Vagina (tissue), 2 donors: ENCODE data around the gene PIGS. TPM values are rescaled to one million over a fixed set of nuclear protein-coding genes. Genes with fewer than 3 reads are reported as not detected.
A peak's percentile ranks its signal among the peaks of the same experiment; 100 is the strongest.

ENCODE experiments used
- DNase-seq, 2 donors: peaks; one replicate each; pipeline ENCODE4 v3.0.0-alpha.2; 2017; ENCODE audit errors: extremely low spot score in 2 of 2
- H3K27ac ChIP-seq: fragments of 200-600 bp; sonication (generic); one replicate; pipeline ENCODE4 v1.5.1; 2019
- H3K27me3 ChIP-seq: fragments of 200-600 bp; sonication (generic); one replicate; pipeline ENCODE4 v1.5.1; 2019
- H3K36me3 ChIP-seq, 2 donors: fragments of 200-600 bp; sonication (generic); one replicate each; pipeline ENCODE4 v1.5.1; 2017 to 2019
- H3K4me1 ChIP-seq: fragments of 200-600 bp; sonication (generic); one replicate; pipeline ENCODE4 v1.5.1; 2019
- H3K4me3 ChIP-seq, 2 donors: fragments of 200-600 bp; sonication (generic); 1 replicate in 1 of 2; 2 replicates in 1 of 2; pipeline ENCODE4 v1.5.1; 2016 to 2019
- H3K9me3 ChIP-seq: fragments of 200-600 bp; sonication (generic); one replicate; pipeline ENCODE4 v1.5.1; 2019
- POLR2A ChIP-seq, 2 donors: fragments of 450-650 bp; IDR thresholded peaks; one replicate each; pipeline ENCODE4 v1.6.1; 2017; ENCODE audit warnings: antibody characterized with exemption in 2 of 2, mild to moderate bottlenecking in 2 of 2, moderate library complexity in 2 of 2
- POLR2AphosphoS5 ChIP-seq, 2 donors: sonication (generic); formaldehyde crosslinking; IDR thresholded peaks; one replicate each; pipeline ENCODE4 v1.9.0; 2017; ENCODE audit warnings: antibody characterized with exemption in 2 of 2, mild to moderate bottlenecking in 2 of 2, low read depth in 1 of 2; ENCODE audit not compliant: insufficient read depth in 1 of 2
- intact Hi-C: fragments of 100-400 bp; cut with DNase I; formaldehyde crosslinking; loops from one replicate; pipeline ENCODE4 v1.15.1; 2023
- total RNA-seq: library from RNA; depleted of rRNA; stranded (reverse); fragments of >200 nt; gene quantifications from one replicate; pipeline ENCODE4 v1.2.3, GENCODE V29; 2016
- TF ChIP-seq, protein P1 (sequence below), 3 experiments: fragments of 450-650 bp in 2 of 3; fragments of 200-600 bp in 1 of 3; sonication (generic) in 1 of 3; IDR thresholded peaks; one replicate each; pipeline ENCODE4 v1.5.1; 2017 to 2019; ENCODE audit warnings: antibody characterized with exemption in 3 of 3, mild to moderate bottlenecking in 2 of 3, moderate library complexity in 2 of 3

Gene PIGS
- total RNA-seq = 22.8 TPM

DNA sequence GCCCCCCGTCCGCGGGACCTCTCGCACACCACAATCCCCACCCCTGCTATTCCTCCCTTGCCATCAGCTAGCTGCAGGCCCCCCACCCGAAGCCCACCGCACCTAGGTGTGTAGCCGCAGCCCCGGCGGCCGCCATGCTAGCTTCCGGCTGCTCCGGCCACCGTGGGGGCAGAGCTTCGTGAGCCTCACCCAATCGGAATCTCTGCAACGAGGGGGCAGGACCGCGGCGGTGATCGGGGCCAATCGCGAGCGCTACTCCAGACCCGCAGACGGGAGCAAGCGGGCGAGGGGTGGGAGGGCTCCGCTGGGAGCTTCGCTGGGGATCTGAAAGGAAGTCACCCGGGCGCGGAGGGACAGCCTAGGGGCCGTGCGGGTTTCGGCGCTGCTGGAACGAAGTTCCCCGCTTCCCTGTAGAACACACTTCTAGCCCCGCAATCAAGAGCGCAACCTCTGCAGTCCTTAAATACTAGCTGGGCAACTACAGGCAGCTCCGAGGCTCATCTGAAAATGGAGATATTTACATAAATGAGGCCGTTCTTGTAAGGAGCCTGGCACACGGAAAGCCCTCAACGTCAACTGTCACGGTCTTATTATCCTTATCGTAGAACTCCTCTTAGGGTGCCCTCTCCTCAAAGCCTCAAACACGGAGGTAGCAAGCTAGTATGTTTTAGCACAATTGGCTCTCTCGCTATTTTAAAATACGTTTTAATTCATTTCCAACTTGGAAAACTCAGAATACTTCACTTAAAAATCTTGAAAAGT is at the start of gene PIGS:
Gene PIGS (minus strand): TSS at position 164 of the 762 bp plus-strand sequence. CDS start 28 bp downstream, at position 136.
- Histone ChIP-seq H3K27me3 (no peaks in the 10 kb centered on the region), H3K36me3 (no peaks in the 10 kb centered on the region), H3K9me3 (no peaks in the 10 kb centered on the region), H3K4me3 (peak within 1 kb of the TSS; percentile 72 to 99), H3K27ac (peak within 1 kb of the TSS; percentile 90), H3K4me1 (peaks cover 25% of the 10 kb centered on the region)
- DNase-seq = peak in 1 of 2 donors; percentile 95
- intact Hi-C loops = no loop called here
- TF ChIP-seq POLR2AphosphoS5 (IDR thresholded peaks at IDR 0.05; ENCODE audit: insufficient read depth in 1 of 2, low read depth in 1 of 2) = peak; percentile 88 to 91
- peak; percentile 21 to 60 for TF ChIP-seq POLR2A (IDR thresholded peaks at IDR 0.05)
- TF ChIP-seq, protein P1, sequence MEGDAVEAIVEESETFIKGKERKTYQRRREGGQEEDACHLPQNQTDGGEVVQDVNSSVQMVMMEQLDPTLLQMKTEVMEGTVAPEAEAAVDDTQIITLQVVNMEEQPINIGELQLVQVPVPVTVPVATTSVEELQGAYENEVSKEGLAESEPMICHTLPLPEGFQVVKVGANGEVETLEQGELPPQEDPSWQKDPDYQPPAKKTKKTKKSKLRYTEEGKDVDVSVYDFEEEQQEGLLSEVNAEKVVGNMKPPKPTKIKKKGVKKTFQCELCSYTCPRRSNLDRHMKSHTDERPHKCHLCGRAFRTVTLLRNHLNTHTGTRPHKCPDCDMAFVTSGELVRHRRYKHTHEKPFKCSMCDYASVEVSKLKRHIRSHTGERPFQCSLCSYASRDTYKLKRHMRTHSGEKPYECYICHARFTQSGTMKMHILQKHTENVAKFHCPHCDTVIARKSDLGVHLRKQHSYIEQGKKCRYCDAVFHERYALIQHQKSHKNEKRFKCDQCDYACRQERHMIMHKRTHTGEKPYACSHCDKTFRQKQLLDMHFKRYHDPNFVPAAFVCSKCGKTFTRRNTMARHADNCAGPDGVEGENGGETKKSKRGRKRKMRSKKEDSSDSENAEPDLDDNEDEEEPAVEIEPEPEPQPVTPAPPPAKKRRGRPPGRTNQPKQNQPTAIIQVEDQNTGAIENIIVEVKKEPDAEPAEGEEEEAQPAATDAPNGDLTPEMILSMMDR (IDR thresholded peaks at IDR 0.05) = no peak

DNA sequence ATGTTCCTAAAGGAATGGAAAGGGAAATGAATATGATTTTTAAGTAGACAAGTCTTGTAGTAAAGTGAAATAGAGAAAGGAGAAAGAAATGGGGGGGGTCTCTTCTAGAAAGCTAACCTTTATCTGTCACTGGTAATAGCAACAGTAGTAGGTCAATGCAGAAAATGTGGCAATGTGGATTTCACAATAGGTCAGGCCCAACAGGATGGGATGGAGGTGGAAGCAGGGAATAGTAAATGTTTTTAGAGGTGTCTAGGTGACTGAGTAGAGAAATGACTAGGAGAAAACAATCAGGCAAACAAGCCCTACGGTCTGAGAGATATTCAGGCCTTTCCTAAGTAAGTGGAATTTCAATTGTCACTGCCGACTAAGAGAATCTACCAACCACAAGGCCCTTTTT is 48.7 kb upstream of the PIGS start:
- Histone ChIP-seq H3K9me3 (no peaks in the 10 kb centered on the region), H3K4me3 (no peak overlapping the region), H3K27me3 (no peaks in the 10 kb centered on the region), H3K27ac (no peak overlapping the region), H3K4me1 (no peaks in the 10 kb centered on the region), H3K36me3 (peaks cover 4 to 98% of the 10 kb centered on the region in 2 donors)
- intact Hi-C loops = no loop called here
- no peak for DNase-seq
- TF ChIP-seq, protein P1 (IDR thresholded peaks at IDR 0.05) = no peak
- TF ChIP-seq POLR2AphosphoS5 (IDR thresholded peaks at IDR 0.05; ENCODE audit: insufficient read depth in 1 of 2, low read depth in 1 of 2) (no peak), POLR2A (IDR thresholded peaks at IDR 0.05) (no peak)

DNA sequence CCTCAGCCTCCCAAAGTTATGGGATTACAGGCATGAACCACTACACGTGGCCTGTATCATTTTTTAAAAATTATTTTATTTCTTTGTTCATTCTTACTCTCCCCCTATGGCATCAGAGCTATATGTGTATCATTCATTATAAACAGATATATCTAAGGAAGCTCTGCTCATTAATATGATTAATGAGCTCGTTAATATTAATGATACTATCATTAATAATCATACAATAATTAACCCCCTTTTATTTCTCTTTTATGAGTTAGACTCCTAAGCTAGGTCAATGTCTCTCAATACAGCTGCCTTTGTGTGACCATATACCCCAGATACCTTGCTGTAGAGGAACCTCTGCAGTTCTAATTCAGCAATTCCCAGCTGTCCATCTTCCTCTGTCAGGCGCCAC is 47.1 kb upstream of the PIGS start:
- Histone ChIP-seq H3K27ac (no peak overlapping the region), H3K4me3 (no peak overlapping the region), H3K9me3 (no peaks in the 10 kb centered on the region), H3K36me3 (peaks cover 4 to 99% of the 10 kb centered on the region in 2 donors), H3K4me1 (no peaks in the 10 kb centered on the region), H3K27me3 (no peaks in the 10 kb centered on the region)
- intact Hi-C loops = loop anchor here (10.0 kb wide), 1 partner anchor 124 kb away; no protein-coding TSS in a partner anchor
- TF ChIP-seq POLR2AphosphoS5 (IDR thresholded peaks at IDR 0.05; ENCODE audit: insufficient read depth in 1 of 2, low read depth in 1 of 2) (no peak), POLR2A (IDR thresholded peaks at IDR 0.05) (no peak)
- TF ChIP-seq, protein P1 (IDR thresholded peaks at IDR 0.05) = no peak
- DNase-seq = no peak

DNA sequence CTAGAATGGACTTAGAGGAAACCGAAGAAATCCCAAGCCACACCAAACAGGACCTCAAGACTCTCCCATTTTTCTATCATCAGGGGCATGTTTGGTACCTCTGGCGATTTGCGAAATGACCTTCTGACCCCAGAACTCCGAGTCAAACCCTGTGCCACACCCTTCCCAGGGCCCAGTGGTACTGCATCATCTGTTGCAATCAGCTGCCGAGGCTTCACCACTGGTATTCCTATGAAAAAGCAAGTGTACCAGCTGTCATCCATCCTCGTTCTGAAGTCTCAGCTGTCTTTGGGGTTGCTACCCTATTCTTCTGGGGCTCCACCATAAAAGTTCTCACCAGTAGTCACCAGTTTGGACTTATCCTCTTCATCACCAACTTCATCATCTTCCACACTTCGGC is 45.0 kb upstream of the PIGS start:
- intact Hi-C loops = loop anchor here (10.0 kb wide), 1 partner anchor 121 kb away; no protein-coding TSS in a partner anchor
- H3K9me3 ChIP-seq = no peaks in the 10 kb centered on the region
- H3K36me3 ChIP-seq = peaks cover 4 to 77% of the 10 kb centered on the region in 2 donors
- no peak for DNase-seq
- no peaks in the 10 kb centered on the region for H3K27me3 ChIP-seq
- no peak for TF ChIP-seq POLR2A (IDR thresholded peaks at IDR 0.05)
- no peak for TF ChIP-seq POLR2AphosphoS5 (IDR thresholded peaks at IDR 0.05; ENCODE audit: insufficient read depth in 1 of 2, low read depth in 1 of 2)
- TF ChIP-seq, protein P1 (IDR thresholded peaks at IDR 0.05) = no peak
- H3K4me1 ChIP-seq = no peaks in the 10 kb centered on the region
- no peak overlapping the region for H3K4me3 ChIP-seq
- H3K27ac ChIP-seq = no peak overlapping the region
